Activated CD4-positive, alpha-beta T cell treated with anti-CD3 and anti-CD28 coated beads, Interleukin-2, amount 10 ng/mL, durations not matched to agents 24 days and 14 days (primary cell): Measurements from ENCODE around the gene CYTH3. TPM values are rescaled to one million over a fixed set of nuclear protein-coding genes. Genes with fewer than 3 reads are reported as not detected.

ENCODE experiments used
- DNase-seq: peaks from one replicate; pipeline ENCODE4 v3.0.0; 2022
- H3K27ac Mint-ChIP-seq: one replicate; pipeline ENCODE4 v1.8.0; 2022; ENCODE audit warnings: mild to moderate bottlenecking, mixed read lengths
- H3K27me3 Mint-ChIP-seq: one replicate; pipeline ENCODE4 v1.8.0; 2022; ENCODE audit warnings: mixed read lengths
- H3K36me3 Mint-ChIP-seq: one replicate; pipeline ENCODE4 v1.8.0; 2022; ENCODE audit warnings: low read depth, mild to moderate bottlenecking, mixed read lengths
- H3K4me1 Mint-ChIP-seq: one replicate; pipeline ENCODE4 v1.8.0; 2021; ENCODE audit warnings: mixed read lengths
- H3K4me3 Mint-ChIP-seq: one replicate; pipeline ENCODE4 v1.8.0; 2022; ENCODE audit warnings: mild to moderate bottlenecking, moderate library complexity, mixed read lengths
- H3K9me3 Mint-ChIP-seq: one replicate; pipeline ENCODE4 v1.8.0; 2021; ENCODE audit warnings: mixed read lengths
- intact Hi-C: fragments of 100-400 bp; cut with micrococcal nuclease; formaldehyde crosslinking; loops from one replicate; pipeline ENCODE4 v1.15.1; 2023
- total RNA-seq: library from RNA; stranded (reverse); gene quantifications from 2 replicates; pipeline ENCODE4 v1.2.3, GENCODE V29; 2022

The CYTH3 gene
- total RNA-seq, 1 donor from 2014 or later = 0.65 TPM

- Mint-ChIP-seq H3K4me1 (peaks cover 18% of the 10 kb centered on the region), H3K27ac (no peak overlapping the region), H3K27me3 (peaks cover 67% of the 10 kb centered on the region), H3K36me3 (no peaks in the 10 kb centered on the region), H3K9me3 (no peaks in the 10 kb centered on the region), H3K4me3 (no peak overlapping the region)
- no peak for DNase-seq
- intact Hi-C loops = no loop called here
Observed at GRCh38 chr7:6258440-6259182, 13.8 kb downstream of the CYTH3 start.

DNA sequence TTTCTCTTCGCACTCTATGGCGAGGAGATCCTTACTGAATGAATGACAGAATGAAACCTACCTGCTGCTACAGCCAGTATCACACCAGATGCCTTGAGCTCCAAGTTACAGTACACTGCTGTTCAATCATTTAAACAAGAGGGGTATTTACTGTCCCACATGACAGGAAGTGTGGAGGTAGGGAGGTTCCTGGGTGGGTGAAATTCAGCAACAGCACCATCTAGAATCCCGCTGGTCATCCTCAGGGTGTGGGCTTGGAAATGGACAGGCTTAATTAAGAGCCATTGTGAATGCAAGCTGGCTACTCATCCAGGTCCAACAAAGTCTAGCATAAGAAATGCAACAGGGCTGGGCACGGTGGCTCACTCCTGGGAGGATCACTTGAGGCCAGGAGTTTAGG is 14.7 kb downstream of the CYTH3 start:
- H3K4me3 Mint-ChIP-seq = no peak overlapping the region
- H3K36me3 Mint-ChIP-seq = no peaks in the 10 kb centered on the region
- no peak for DNase-seq
- peaks cover 66% of the 10 kb centered on the region for H3K27me3 Mint-ChIP-seq
- no peaks in the 10 kb centered on the region for H3K9me3 Mint-ChIP-seq
- H3K27ac Mint-ChIP-seq = no peak overlapping the region
- intact Hi-C loops = loop anchor here (1.0 to 2.0 kb wide), 2 partner anchors 15 to 36 kb away; partner anchors contain the start of gene CYTH3
- H3K4me1 Mint-ChIP-seq = peaks cover 18% of the 10 kb centered on the region

DNA sequence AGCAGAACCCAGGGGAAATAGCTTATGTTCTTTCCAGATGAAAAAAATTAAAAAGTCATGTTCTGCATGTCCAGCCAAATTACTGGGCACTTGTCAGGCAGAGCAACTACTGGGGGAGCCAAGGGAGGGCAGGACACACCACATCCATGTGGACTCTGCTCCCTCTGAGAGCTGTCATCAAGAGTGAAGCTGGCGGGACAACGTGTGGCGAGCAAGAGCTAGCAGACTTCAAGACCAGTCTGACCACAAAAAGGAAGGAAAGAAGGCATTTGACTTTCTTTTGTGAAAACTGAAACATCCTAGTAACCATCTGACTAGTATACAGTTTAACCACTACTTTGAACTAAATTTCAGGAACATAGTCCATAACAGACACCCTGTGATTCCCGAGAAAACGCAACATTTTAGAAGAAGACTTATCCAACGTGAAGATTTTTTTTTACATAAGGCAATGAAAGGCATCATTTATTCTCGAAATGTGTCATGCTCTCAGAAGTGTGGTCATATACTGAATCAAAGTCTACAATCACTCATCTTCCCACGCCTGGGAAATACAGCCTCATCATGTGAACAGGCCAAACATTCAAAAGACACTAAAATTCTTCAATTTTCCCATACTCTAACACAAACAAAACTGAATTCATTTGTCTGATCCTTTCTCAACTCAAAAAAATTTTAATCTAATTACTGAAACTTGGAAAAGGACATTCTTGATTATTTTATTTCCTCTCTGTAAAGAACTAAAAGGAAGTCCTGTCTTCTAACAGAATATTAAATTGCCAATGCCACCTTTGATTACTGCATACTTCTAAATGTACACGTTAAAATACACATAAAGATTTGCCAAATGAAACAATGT is 15.5 kb downstream of the CYTH3 start:
- Mint-ChIP-seq H3K27me3 (peaks cover 65% of the 10 kb centered on the region), H3K4me3 (no peak overlapping the region), H3K9me3 (no peaks in the 10 kb centered on the region), H3K36me3 (no peaks in the 10 kb centered on the region), H3K4me1 (peaks cover 18% of the 10 kb centered on the region), H3K27ac (peak overlapping the region; percentile 10)
- no peak for DNase-seq
- intact Hi-C loops = loop anchor here (1.0 to 2.0 kb wide), 2 partner anchors 16 to 36 kb away; partner anchors contain the start of gene CYTH3

DNA sequence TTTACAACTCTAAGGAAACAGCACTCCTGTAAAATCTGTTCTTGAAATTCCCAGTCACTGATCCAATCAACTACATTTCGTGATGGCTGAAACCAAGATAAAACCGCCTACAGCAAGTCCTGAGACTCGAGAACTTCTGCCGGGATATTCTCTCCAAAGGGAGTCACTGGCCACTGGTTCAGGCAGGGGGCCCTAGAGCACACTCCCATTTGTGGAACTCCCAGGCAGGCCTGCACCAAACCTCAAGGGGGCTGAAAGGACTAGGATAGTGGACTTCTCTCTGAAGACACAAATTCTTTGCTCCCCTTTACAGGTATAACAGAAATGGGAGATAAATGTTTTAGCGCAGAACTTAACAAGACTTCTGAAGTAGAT is 16.3 kb downstream of the CYTH3 start:
- Mint-ChIP-seq H3K4me1 (peaks cover 18% of the 10 kb centered on the region), H3K27me3 (peaks cover 69% of the 10 kb centered on the region), H3K9me3 (no peaks in the 10 kb centered on the region), H3K36me3 (no peaks in the 10 kb centered on the region), H3K27ac (no peak overlapping the region), H3K4me3 (no peak overlapping the region)
- intact Hi-C loops = loop anchor here (2.0 kb wide), 1 partner anchor 17 kb away; the partner anchor contains the start of gene CYTH3
- no peak for DNase-seq

DNA sequence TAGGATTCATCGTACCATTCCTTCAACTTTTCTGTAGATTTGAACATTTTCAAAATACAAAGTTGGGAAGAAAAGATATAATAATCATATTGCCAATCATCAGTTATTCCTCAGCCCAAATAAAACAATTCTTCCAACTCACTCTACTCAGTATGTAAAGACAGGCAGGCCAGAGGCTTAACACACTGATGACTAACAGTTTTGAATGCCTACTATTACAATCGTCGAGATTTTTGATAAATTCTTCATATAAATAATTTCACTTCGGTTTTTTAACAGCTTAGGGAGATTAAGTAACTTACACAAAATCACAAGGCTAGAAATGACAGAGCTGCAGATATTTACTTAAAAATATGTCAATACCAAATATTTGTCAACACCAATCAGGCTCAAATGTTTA is 17.6 kb downstream of the CYTH3 start:
- Mint-ChIP-seq H3K27me3 (peaks cover 71% of the 10 kb centered on the region), H3K9me3 (no peaks in the 10 kb centered on the region), H3K4me1 (peaks cover 21% of the 10 kb centered on the region), H3K4me3 (no peak overlapping the region), H3K27ac (no peak overlapping the region), H3K36me3 (no peaks in the 10 kb centered on the region)
- DNase-seq = no peak
- intact Hi-C loops = no loop called here

DNA sequence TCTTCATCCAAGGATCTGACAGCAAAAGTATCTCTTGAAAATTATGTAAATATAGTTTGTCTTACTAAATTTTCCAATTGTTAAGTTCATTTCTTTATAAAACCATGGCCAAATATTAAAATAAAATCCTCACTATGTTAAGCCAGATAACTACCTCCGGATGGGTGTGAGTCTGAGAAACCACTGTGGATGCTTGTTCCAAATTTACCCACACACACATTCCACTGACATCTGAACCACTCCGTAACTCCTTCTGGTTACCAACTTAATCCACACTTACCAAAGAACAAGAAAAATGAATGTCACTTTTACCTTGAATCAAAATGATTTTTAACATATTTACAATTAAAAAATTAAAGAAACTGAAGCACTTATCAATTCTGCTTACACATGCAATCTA is 19.7 kb downstream of the CYTH3 start:
- intact Hi-C loops = no loop called here
- Mint-ChIP-seq H3K36me3 (no peaks in the 10 kb centered on the region), H3K4me3 (no peak overlapping the region), H3K4me1 (peaks cover 17% of the 10 kb centered on the region), H3K27ac (no peak overlapping the region), H3K9me3 (no peaks in the 10 kb centered on the region), H3K27me3 (peaks cover 75% of the 10 kb centered on the region)
- DNase-seq = no peak

GRCh38 chr7:6252341-6252746 is 20.1 kb downstream of the CYTH3 start:
- Mint-ChIP-seq H3K4me1 (peaks cover 16% of the 10 kb centered on the region), H3K27me3 (peaks cover 73% of the 10 kb centered on the region), H3K36me3 (no peaks in the 10 kb centered on the region), H3K4me3 (no peak overlapping the region), H3K27ac (no peak overlapping the region), H3K9me3 (no peaks in the 10 kb centered on the region)
- intact Hi-C loops = no loop called here
- DNase-seq = no peak

GRCh38 chr7:6251653-6252052 is 20.8 kb downstream of the CYTH3 start:
- Mint-ChIP-seq H3K9me3 (no peaks in the 10 kb centered on the region), H3K27ac (no peak overlapping the region), H3K27me3 (peaks cover 73% of the 10 kb centered on the region), H3K4me3 (no peak overlapping the region), H3K36me3 (no peaks in the 10 kb centered on the region), H3K4me1 (peaks cover 9% of the 10 kb centered on the region)
- intact Hi-C loops = no loop called here
- DNase-seq = no peak

DNA sequence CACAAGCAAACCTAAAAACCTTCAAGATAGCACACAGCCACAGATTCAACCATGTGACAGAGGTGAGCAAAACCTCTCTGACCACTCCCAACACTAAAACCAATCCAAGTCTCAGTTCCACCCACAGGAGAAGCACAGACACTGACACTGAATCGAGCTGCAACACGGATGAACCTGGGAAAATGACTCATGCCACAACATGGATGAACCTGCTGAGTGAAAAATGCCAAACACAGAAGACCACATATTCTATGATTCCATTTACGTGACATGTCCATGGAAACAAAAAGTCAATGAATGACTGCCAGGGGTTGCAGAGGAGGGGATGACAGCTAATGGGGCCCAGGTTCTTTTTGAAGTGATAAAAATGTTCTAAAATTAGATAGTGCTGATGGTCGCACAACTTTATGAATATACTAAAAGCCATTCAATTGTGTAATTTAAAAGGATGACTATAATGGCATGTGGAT is 22.0 kb downstream of the CYTH3 start:
- no peak overlapping the region for H3K4me3 Mint-ChIP-seq
- H3K27ac Mint-ChIP-seq = no peak overlapping the region
- peaks cover 68% of the 10 kb centered on the region for H3K27me3 Mint-ChIP-seq
- H3K9me3 Mint-ChIP-seq = no peaks in the 10 kb centered on the region
- intact Hi-C loops = loop anchor here (1.0 kb wide), 1 partner anchor 29 kb away; no protein-coding TSS in a partner anchor
- no peaks in the 10 kb centered on the region for H3K36me3 Mint-ChIP-seq
- H3K4me1 Mint-ChIP-seq = peaks cover 4% of the 10 kb centered on the region
- no peak for DNase-seq

- Mint-ChIP-seq H3K9me3 (no peaks in the 10 kb centered on the region), H3K36me3 (no peaks in the 10 kb centered on the region), H3K4me1 (peaks cover 2% of the 10 kb centered on the region), H3K4me3 (no peak overlapping the region), H3K27ac (no peak overlapping the region), H3K27me3 (peaks cover 56% of the 10 kb centered on the region)
- no peak for DNase-seq
- intact Hi-C loops = no loop called here
Observed at GRCh38 chr7:6249043-6249442, 23.4 kb downstream of the CYTH3 start.

GRCh38 chr7:6248581-6248980 is 23.8 kb downstream of the CYTH3 start:
- intact Hi-C loops = no loop called here

DNA sequence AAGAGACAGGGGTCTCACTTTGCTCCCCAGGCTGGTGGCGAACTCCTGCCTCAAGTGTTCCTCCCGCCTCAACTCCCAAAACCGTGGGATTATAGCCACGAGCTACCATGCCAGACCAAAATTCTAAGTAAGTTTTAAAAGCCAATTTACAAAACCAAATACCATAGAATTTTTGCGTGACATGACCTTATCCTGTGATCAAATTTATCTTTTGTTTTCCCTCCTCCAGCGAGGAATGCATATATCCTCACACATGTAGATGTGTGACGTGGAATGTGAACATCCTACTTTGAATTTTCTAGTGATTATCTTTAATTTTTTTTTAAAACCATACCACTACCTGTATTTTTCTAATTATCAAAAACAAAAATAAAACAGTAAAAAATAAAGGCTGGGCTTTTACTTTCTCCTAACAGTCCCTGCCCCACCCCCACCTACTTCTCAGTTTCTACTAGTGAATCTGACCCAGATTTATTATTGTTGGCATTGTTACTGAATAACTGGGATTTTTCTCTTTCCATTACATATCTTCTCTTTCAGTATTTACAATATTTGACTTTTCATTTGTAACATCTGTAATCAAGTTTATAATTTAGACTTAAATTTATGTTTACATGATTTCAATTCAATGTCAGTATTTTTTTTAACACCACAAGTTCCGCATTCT is 26.0 kb downstream of the CYTH3 start:
- DNase-seq = no peak
- Mint-ChIP-seq H3K4me3 (no peak overlapping the region), H3K4me1 (peaks cover 2% of the 10 kb centered on the region), H3K9me3 (no peaks in the 10 kb centered on the region), H3K36me3 (no peaks in the 10 kb centered on the region), H3K27me3 (peaks cover 45% of the 10 kb centered on the region), H3K27ac (no peak overlapping the region)
- intact Hi-C loops = no loop called here

More at GRCh38 chr7:6248581-6248980, 23.8 kb downstream of the CYTH3 start:
- Mint-ChIP-seq H3K4me3 (no peak overlapping the region), H3K9me3 (no peaks in the 10 kb centered on the region), H3K36me3 (no peaks in the 10 kb centered on the region), H3K4me1 (peaks cover 2% of the 10 kb centered on the region), H3K27ac (no peak overlapping the region), H3K27me3 (peaks cover 55% of the 10 kb centered on the region)
- DNase-seq = no peak

DNA sequence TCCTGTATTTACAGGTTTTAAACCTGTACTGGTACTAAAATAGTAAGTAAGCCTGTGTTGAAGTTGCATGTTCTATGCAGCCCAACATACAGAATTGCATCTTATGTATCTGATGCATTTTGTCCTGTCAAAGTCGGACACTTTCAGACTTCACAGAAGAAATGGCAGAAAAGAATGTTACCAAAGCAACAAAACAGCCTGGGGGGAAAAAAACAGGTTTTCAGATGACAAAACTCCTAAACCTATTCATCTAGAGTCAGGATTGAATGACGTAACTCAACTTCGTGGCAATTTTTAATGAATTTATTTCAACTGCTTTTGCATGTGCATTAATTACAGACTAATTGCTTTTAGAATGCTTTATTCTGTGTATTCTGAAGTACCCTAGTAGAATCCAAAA is 28.4 kb downstream of the CYTH3 start:
- Mint-ChIP-seq H3K4me3 (no peak overlapping the region), H3K4me1 (no peaks in the 10 kb centered on the region), H3K27ac (no peak overlapping the region), H3K9me3 (no peaks in the 10 kb centered on the region), H3K36me3 (no peaks in the 10 kb centered on the region), H3K27me3 (peaks cover 35% of the 10 kb centered on the region)
- no peak for DNase-seq
- intact Hi-C loops = no loop called here

DNA sequence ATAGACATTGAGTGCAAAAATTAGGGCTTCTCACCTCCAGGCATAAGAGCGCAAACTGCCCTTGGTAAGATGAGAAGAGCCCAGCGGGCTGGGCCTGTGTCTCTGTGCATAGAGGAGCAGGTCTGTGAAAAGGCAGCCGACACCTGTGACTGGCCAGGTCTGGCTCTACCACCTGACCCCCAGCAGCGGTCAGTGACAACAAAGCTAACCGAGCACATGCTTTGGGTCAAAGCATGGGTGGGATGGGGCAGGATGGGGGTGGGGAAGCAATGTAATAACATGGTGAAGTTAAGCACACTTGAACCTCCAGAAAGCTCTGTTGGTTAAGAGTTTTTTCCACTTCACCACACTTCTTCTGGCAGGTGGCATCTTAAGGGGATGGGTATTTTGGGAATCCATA is 29.3 kb downstream of the CYTH3 start:
- intact Hi-C loops = no loop called here
- Mint-ChIP-seq H3K9me3 (no peaks in the 10 kb centered on the region), H3K27me3 (peaks cover 29% of the 10 kb centered on the region), H3K4me3 (no peak overlapping the region), H3K36me3 (no peaks in the 10 kb centered on the region), H3K4me1 (no peaks in the 10 kb centered on the region), H3K27ac (no peak overlapping the region)
- DNase-seq = no peak
